Measurements from ENCODE around the gene SMYD5. TPM values are rescaled to one million over a fixed set of nuclear protein-coding genes. Genes with fewer than 3 reads are reported as not detected.

The SMYD5 gene
- total RNA-seq, 1 experiment from 2014 or later = 54.5 TPM

DNA sequence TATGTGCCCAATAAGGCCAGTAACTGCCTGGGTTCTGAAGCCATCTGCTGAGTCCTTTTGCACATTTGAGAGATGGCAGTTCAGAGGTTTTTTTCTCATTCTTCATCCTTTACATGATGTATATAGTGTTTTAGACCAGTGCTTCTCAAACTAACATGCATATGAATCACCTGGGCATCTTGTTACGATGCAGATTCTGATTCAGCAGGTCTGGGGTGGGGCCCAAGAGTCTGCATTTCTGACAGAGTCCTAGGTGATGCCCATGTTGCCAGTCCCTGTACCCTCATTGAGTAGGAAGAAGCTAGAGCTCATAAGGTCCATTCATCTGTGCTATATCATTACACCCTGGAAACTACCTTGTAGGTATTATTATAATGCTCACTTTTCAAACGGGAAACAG, 3.8 kb downstream of the SMYD5 start:
- Histone ChIP-seq H3K27ac (ENCODE audit: low read depth, low read length, poor library complexity, severe bottlenecking) (no peak overlapping the region), H3K4me1 (ENCODE audit: insufficient read depth, low read length, poor library complexity, severe bottlenecking) (peaks cover 6% of the 10 kb centered on the region), H3K9me3 (ENCODE audit: low read depth, low read length, poor library complexity, severe bottlenecking) (no peaks in the 10 kb centered on the region), H3K27me3 (replicated peaks; ENCODE audit: insufficient read depth, low read depth, low read length, poor library complexity) (no peaks in the 10 kb centered on the region), H3K36me3 (ENCODE audit: insufficient read depth, low read length, poor library complexity, severe bottlenecking) (peaks cover 15% of the 10 kb centered on the region), H3K4me3 (ENCODE audit: low read depth, low read length, poor library complexity, severe bottlenecking) (no peak overlapping the region)
- BruUV-seq (replicated peaks) = no TSS peak
- intact Hi-C loops (cut with micrococcal nuclease; ENCODE audit: unreplicated experiment) = no loop called here
- no peak for DNase-seq (ENCODE audit: low spot score)
- ChIA-PET POLR2A (ENCODE audit: low non-redundant PET) (no interaction called here), CTCF (no interaction called here)
- TF ChIP-seq CTCF (conservative IDR thresholded peaks at IDR 0.05; ENCODE audit: low read depth, low read length) (no peak), EZH2 (IDR thresholded peaks at IDR 0.05; ENCODE audit: borderline replicate concordance, low read depth, low read length, poor library complexity, severe bottlenecking) (no peak)

- POLR2A ChIA-PET (ENCODE audit: low non-redundant PET) = no interaction called here
- Histone ChIP-seq H3K36me3 (ENCODE audit: insufficient read depth, low read length, poor library complexity, severe bottlenecking) (peaks cover 15% of the 10 kb centered on the region), H3K27ac (ENCODE audit: low read depth, low read length, poor library complexity, severe bottlenecking) (no peak overlapping the region), H3K4me3 (ENCODE audit: low read depth, low read length, poor library complexity, severe bottlenecking) (no peak overlapping the region), H3K9me3 (ENCODE audit: low read depth, low read length, poor library complexity, severe bottlenecking) (no peaks in the 10 kb centered on the region), H3K4me1 (ENCODE audit: insufficient read depth, low read length, poor library complexity, severe bottlenecking) (peaks cover 6% of the 10 kb centered on the region), H3K27me3 (replicated peaks; ENCODE audit: insufficient read depth, low read depth, low read length, poor library complexity) (no peaks in the 10 kb centered on the region)
- TF ChIP-seq EZH2 (IDR thresholded peaks at IDR 0.05; ENCODE audit: borderline replicate concordance, low read depth, low read length, poor library complexity, severe bottlenecking) = no peak
- no peak for TF ChIP-seq CTCF (conservative IDR thresholded peaks at IDR 0.05; ENCODE audit: low read depth, low read length)
- CTCF ChIA-PET = no interaction called here
- intact Hi-C loops (cut with micrococcal nuclease; ENCODE audit: unreplicated experiment) = no loop called here
- BruUV-seq (replicated peaks) = no TSS peak
- no peak for DNase-seq (ENCODE audit: low spot score)
Observed at GRCh38 chr2:73218298-73218697, 4.3 kb downstream of the SMYD5 start.

GRCh38 chr2:73223821-73224220, 9.8 kb downstream of the SMYD5 start:
- intact Hi-C loops (cut with micrococcal nuclease; ENCODE audit: unreplicated experiment) = no loop called here
- DNase-seq (ENCODE audit: low spot score) = no peak
- no peaks in the 10 kb centered on the region for H3K4me1 ChIP-seq (ENCODE audit: insufficient read depth, low read length, poor library complexity, severe bottlenecking)
- no peaks in the 10 kb centered on the region for H3K27me3 ChIP-seq (replicated peaks; ENCODE audit: insufficient read depth, low read depth, low read length, poor library complexity)
- H3K9me3 ChIP-seq (ENCODE audit: low read depth, low read length, poor library complexity, severe bottlenecking) = no peaks in the 10 kb centered on the region
- no TSS peak for BruUV-seq (replicated peaks)
- H3K27ac ChIP-seq (ENCODE audit: low read depth, low read length, poor library complexity, severe bottlenecking) = no peak overlapping the region
- ChIA-PET CTCF (interaction anchor here (1.5 kb wide), 1 partner anchor 11 kb away, joined by 5 read pairs; no protein-coding TSS in a partner anchor), POLR2A (ENCODE audit: low non-redundant PET) (no interaction called here)
- peaks cover 26% of the 10 kb centered on the region for H3K36me3 ChIP-seq (ENCODE audit: insufficient read depth, low read length, poor library complexity, severe bottlenecking)
- H3K4me3 ChIP-seq (ENCODE audit: low read depth, low read length, poor library complexity, severe bottlenecking) = no peak overlapping the region
- TF ChIP-seq EZH2 (IDR thresholded peaks at IDR 0.05; ENCODE audit: borderline replicate concordance, low read depth, low read length, poor library complexity, severe bottlenecking) (no peak), CTCF (conservative IDR thresholded peaks at IDR 0.05; ENCODE audit: low read depth, low read length) (no peak)

All from A673 (cell line).